Measurements from ENCODE around the gene GGN.
"Not testable (repeated sequence)": the region's sequence is repeated elsewhere in the genome, so short reads cannot be mapped to it uniquely, and the experiment has no call there.

GGN gene

GRCh38 chr19:38386971-38387549 is 774 bp downstream of the GGN start:
- DNase-seq (ENCODE audit: low read depth): no peak

GRCh38 chr19:38386300-38386970 is 1.4 kb downstream of the GGN start:
- DNase-seq (ENCODE audit: low read depth): no peak

- no peak for DNase-seq (ENCODE audit: low read depth)
Measured at GRCh38 chr19:38385804-38386257, 2.0 kb downstream of the GGN start.

GRCh38 chr19:38385057-38385803 is 2.6 kb downstream of the GGN start:
- no peak for DNase-seq (ENCODE audit: low read depth)

GRCh38 chr19:38384209-38385027 is 3.4 kb downstream of the GGN start:
- no peak for DNase-seq (ENCODE audit: low read depth)

- no peak for DNase-seq (ENCODE audit: low read depth)
Measured at GRCh38 chr19:38383743-38384142, 4.1 kb downstream of the GGN start.

GRCh38 chr19:38383184-38383583 is 4.7 kb downstream of the GGN start:
- DNase-seq (ENCODE audit: low read depth): no peak

- DNase-seq (ENCODE audit: low read depth): no peak
Measured at GRCh38 chr19:38381138-38381537, 6.7 kb downstream of the GGN start.

- no peak for DNase-seq (ENCODE audit: low read depth)
Measured at GRCh38 chr19:38378866-38379265, 9.0 kb downstream of the GGN start.

- no peak for DNase-seq (ENCODE audit: low read depth)
Measured at GRCh38 chr19:38377052-38377451, 10.8 kb downstream of the GGN start.

GRCh38 chr19:38376576-38376975 is 11.3 kb downstream of the GGN start:
- no peak for DNase-seq (ENCODE audit: low read depth)

GRCh38 chr19:38375748-38376147 is 12.1 kb downstream of the GGN start:
- no peak for DNase-seq (ENCODE audit: low read depth)

GRCh38 chr19:38375098-38375493 is 12.7 kb downstream of the GGN start:
- DNase-seq (ENCODE audit: low read depth): no peak

- peak; percentile 95 for DNase-seq (ENCODE audit: low read depth)
Measured at GRCh38 chr19:38374332-38375097, 13.3 kb downstream of the GGN start, which contains the start of gene PSMD8. TSS of gene PSMD8 (plus strand) at chr19:38374571. CDS start at chr19:38374602, 31 bp downstream.

GRCh38 chr19:38373907-38374331 is 13.9 kb downstream of the GGN start:
- DNase-seq (ENCODE audit: low read depth): no peak

GRCh38 chr19:38371081-38371480 is 16.8 kb downstream of the GGN start:
- DNase-seq (ENCODE audit: low read depth): no peak

GRCh38 chr19:38370299-38370698 is 17.5 kb downstream of the GGN start:
- no peak for DNase-seq (ENCODE audit: low read depth)

GRCh38 chr19:38369584-38369983 is 18.2 kb downstream of the GGN start:
- DNase-seq (ENCODE audit: low read depth): no peak

- no peak for DNase-seq (ENCODE audit: low read depth)
Measured at GRCh38 chr19:38367041-38367440, 20.8 kb downstream of the GGN start.

- DNase-seq (ENCODE audit: low read depth): not testable (repeated sequence)
Measured at GRCh38 chr19:38362946-38363688, 24.7 kb downstream of the GGN start.

Measured in CMK (cell line).